Suprapubic skin (tissue), 4 donors: ENCODE results near the gene RGS7.

Experiments
- CTCF ChIP-seq, 2 donors: fragments of 200-600 bp in 1 of 2; fragments of 450-650 bp in 1 of 2; sonication (generic) in 1 of 2; IDR thresholded peaks; one replicate each; pipeline ENCODE4 v1.5.1; 2016 to 2019; ENCODE audit warnings: antibody characterized with exemption in 2 of 2, mild to moderate bottlenecking in 1 of 2, moderate library complexity in 1 of 2
- EP300 ChIP-seq: sonication (generic); formaldehyde crosslinking; IDR thresholded peaks from one replicate; pipeline ENCODE4 v1.6.1; 2017; ENCODE audit warnings: antibody characterized with exemption
- POLR2A ChIP-seq, 2 donors: fragments of 450-650 bp; IDR thresholded peaks; one replicate each; pipeline ENCODE4 v1.6.1; 2017; ENCODE audit warnings: antibody characterized with exemption in 2 of 2, mild to moderate bottlenecking in 2 of 2, moderate library complexity in 2 of 2
- POLR2AphosphoS5 ChIP-seq, 3 donors: sonication (generic); formaldehyde crosslinking; IDR thresholded peaks; one replicate each; pipeline ENCODE4 v1.6.1; 2017; ENCODE audit warnings: antibody characterized with exemption in 3 of 3

- no peak for TF ChIP-seq EP300
- TF ChIP-seq POLR2AphosphoS5 (IDR thresholded peaks at IDR 0.05): no peak
- no peak for TF ChIP-seq POLR2A (IDR thresholded peaks at IDR 0.05)
- no peak for TF ChIP-seq CTCF (IDR thresholded peaks at IDR 0.05)
Observed at GRCh38 chr1:241391926-241392710, 35.1 kb upstream of the RGS7 start.
